K562 (cell line): ENCODE results near the gene TNNT1. TPM values are rescaled to one million over a fixed set of nuclear protein-coding genes. Genes with fewer than 3 reads are reported as not detected.

Experiments used
- CTBP1 ChIP-seq: fragments of 450-650 bp; IDR thresholded peaks from 2 replicates; pipeline ENCODE4 v1.6.1; 2016; ENCODE audit warnings: borderline replicate concordance
- ELF1 ChIP-seq: fragments of 200-800 bp; sonication (Bioruptor generic); IDR thresholded peaks from 2 replicates; pipeline ENCODE4 v1.6.1; 2016; ENCODE audit warnings: missing genetic modification characterization, missing compliant biosample characterization
- EP300 ChIP-seq: IDR thresholded peaks from 2 replicates; pipeline ENCODE4 v1.6.1; 2012; ENCODE audit warnings: low read length, improper control_type of control experiment
- FOSL1 ChIP-seq: fragments of 200-800 bp; sonication (Bioruptor generic); conservative IDR thresholded peaks from 2 replicates; pipeline ENCODE4 v1.6.1; 2016; ENCODE audit warnings: missing genetic modification characterization, missing compliant biosample characterization
- GATA2 ChIP-seq: sonication (generic); formaldehyde crosslinking; IDR thresholded peaks from 2 replicates; pipeline ENCODE4 v1.4.0; 2020; ENCODE audit warnings: mild to moderate bottlenecking, missing genetic modification reagents
- SMAD4 ChIP-seq: fragments of 250-450 bp; sonication (Bioruptor Pico); conservative IDR thresholded peaks from 2 replicates; pipeline ENCODE4 v1.8.0; 2021; ENCODE audit warnings: inconsistent platforms, mild to moderate bottlenecking, moderate library complexity
- SOX6 ChIP-seq: fragments of 450-650 bp; IDR thresholded peaks from 2 replicates; pipeline ENCODE4 v1.6.1; 2014; ENCODE audit warnings: mild to moderate bottlenecking
- STAG1 ChIP-seq: sonication (generic); formaldehyde crosslinking; IDR thresholded peaks from 2 replicates; pipeline ENCODE4 v1.5.0; 2020; ENCODE audit warnings: missing genetic modification reagents, borderline replicate concordance
- STAT6 ChIP-seq: sonication (generic); formaldehyde crosslinking; IDR thresholded peaks from 2 replicates; pipeline ENCODE4 v1.8.1; 2023; ENCODE audit warnings: mild to moderate bottlenecking, missing genetic modification reagents
- TARDBP ChIP-seq: fragments of 450-650 bp; IDR thresholded peaks from 2 replicates; pipeline ENCODE4 v1.6.1; 2016
- TBP ChIP-seq: optimal IDR thresholded peaks from 2 replicates; pipeline ENCODE3; 2011; ENCODE audit warnings: low read depth, low read length, improper control_type of control experiment
- TOE1 ChIP-seq, 2 experiments: fragments of 450-650 bp in 1 of 2; sonication (generic) in 1 of 2; formaldehyde crosslinking in 1 of 2; IDR thresholded peaks; 2 replicates each; pipeline versions ENCODE4 v1.7.1 to v1.8.0; 2016 to 2022; ENCODE audit warnings: borderline replicate concordance in 2 of 2, mild to moderate bottlenecking in 2 of 2, antibody characterized with exemption in 1 of 2, inconsistent platforms in 1 of 2, low read depth in 1 of 2, missing genetic modification reagents in 1 of 2, moderate library complexity in 1 of 2
- YBX1 ChIP-seq: fragments of 450-650 bp; IDR thresholded peaks from 2 replicates; pipeline ENCODE4 v1.7.1; 2016; ENCODE audit warnings: mild to moderate bottlenecking
- ZEB2 ChIP-seq: fragments of 450-650 bp; IDR thresholded peaks from 2 replicates; pipeline ENCODE4 v1.6.1; 2016
- ZFX ChIP-seq: sonication (generic); formaldehyde crosslinking; IDR thresholded peaks from 2 replicates; pipeline ENCODE4 v1.8.0; 2022; ENCODE audit warnings: mild to moderate bottlenecking, missing genetic modification reagents, moderate library complexity
- ZNF592 ChIP-seq: fragments of 450-650 bp; IDR thresholded peaks from 2 replicates; pipeline ENCODE4 v1.6.1; 2017; ENCODE audit warnings: antibody characterized with exemption, mild to moderate bottlenecking
- polyA plus RNA-seq, 8 experiments: library from polyadenylated mRNA; depleted of rRNA in 4 of 8; stranded (reverse) in 5 of 8; unstranded in 3 of 8; fragments of >200 nt; fragmentation: Nextera tagmentation in 2 of 8; fragmentation: Illumina TruSeq in 1 of 8; extraction: Ambion mirVana in 2 of 8; extraction: Trizol in 1 of 8; gene quantifications; 2 replicates each; pipeline versions ENCODE4 v1.2.1 to v1.2.3, GENCODE V29; 2011 to 2014; ENCODE audit warnings: inconsistent platforms in 1 of 8, missing spikeins in 1 of 8
- total RNA-seq, 7 experiments: library from RNA; depleted of rRNA in 6 of 7; stranded (reverse); fragments of >200 nt in 6 of 7; fragmentation: Illumina TruSeq in 2 of 7; extraction: Trizol in 2 of 7; gene quantifications; 2 replicates each; pipeline versions ENCODE4 v1.2.1 to v1.2.3, GENCODE V29; 2011 to 2021; ENCODE audit warnings: low replicate concordance in 1 of 7
- TF ChIP-seq, protein P1 (sequence below): fragments of 450-650 bp; IDR thresholded peaks from 2 replicates; pipeline ENCODE4 v1.7.1; 2018; ENCODE audit warnings: mild to moderate bottlenecking, low read depth; ENCODE audit not compliant: partially characterized antibody

The TNNT1 gene
- total and polyA plus RNA-seq, 9 of the 15 experiments (the other 6 are each of a cell fraction or from before 2014, with no cell fraction given), result 31.8 to 390 (median 227) TPM

DNA sequence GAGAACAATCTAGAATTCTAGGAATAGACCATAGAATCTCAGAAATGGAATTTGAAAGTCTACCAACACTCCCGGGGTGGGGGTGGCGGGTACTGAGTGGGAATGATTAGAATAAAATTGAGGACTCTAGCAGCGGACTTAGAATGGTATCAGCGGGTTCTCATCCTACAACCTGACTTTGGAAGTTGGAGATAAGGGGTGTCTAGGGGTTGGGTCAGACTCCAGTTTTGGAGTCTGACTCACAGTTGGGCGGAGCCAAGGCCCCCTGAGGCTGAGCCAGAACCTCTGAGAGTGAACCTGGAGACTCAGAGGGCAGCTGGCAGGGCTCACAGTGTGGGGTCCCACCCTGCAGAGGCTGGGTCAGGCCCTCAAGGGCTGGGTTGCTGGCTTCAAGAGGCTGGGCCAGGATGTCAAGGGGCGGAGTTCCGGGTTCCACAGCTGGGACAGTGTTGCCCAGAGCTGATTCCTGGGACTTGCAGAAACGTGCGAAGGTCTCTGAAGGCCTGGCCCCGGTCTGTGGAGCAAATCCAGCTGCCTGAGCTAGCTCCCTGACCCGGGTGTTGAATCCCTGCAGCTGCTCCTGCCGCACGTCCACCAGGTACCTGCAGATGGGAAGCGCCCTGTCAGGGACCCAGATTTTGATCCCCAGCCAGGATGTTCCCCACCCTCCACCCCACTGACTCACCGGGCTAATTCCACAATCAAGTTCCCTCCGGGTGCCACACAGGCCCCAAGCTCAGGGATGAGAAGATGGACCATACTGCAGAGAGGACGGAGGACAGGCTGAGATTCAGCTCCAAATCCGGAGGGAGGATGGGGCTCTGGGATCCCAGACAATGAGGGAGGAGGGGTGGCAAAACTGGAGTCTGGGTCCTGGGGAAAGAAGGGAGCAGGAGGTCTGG, 10.1 kb upstream of the TNNT1 start (continued):
- TF ChIP-seq ZNF592, result 0 out of 2 replicates have a peak, but pooled peaks have one; percentile 20
- no peak for TF ChIP-seq YBX1
- peak; percentile 84 for TF ChIP-seq CTBP1
- TF ChIP-seq TBP, result peak; percentile 79
- TF ChIP-seq STAT6 (CRISPR knock-in tag), result 0 out of 2 replicates have a peak, but pooled peaks have one; percentile 50
- peak; percentile 93 for TF ChIP-seq FOSL1 (tag)
- TF ChIP-seq, protein P1, sequence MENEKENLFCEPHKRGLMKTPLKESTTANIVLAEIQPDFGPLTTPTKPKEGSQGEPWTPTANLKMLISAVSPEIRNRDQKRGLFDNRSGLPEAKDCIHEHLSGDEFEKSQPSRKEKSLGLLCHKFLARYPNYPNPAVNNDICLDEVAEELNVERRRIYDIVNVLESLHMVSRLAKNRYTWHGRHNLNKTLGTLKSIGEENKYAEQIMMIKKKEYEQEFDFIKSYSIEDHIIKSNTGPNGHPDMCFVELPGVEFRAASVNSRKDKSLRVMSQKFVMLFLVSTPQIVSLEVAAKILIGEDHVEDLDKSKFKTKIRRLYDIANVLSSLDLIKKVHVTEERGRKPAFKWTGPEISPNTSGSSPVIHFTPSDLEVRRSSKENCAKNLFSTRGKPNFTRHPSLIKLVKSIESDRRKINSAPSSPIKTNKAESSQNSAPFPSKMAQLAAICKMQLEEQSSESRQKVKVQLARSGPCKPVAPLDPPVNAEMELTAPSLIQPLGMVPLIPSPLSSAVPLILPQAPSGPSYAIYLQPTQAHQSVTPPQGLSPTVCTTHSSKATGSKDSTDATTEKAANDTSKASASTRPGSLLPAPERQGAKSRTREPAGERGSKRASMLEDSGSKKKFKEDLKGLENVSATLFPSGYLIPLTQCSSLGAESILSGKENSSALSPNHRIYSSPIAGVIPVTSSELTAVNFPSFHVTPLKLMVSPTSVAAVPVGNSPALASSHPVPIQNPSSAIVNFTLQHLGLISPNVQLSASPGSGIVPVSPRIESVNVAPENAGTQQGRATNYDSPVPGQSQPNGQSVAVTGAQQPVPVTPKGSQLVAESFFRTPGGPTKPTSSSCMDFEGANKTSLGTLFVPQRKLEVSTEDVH, result no peak
- TF ChIP-seq EP300, result peak; percentile 91
- TF ChIP-seq ELF1 (tag), result peak; percentile 36; the same call in 1 of the 2 replicates
- TF ChIP-seq TARDBP, result 0 out of 2 replicates have a peak, but pooled peaks have one; percentile 24
- TF ChIP-seq ZEB2, result peak; percentile 70; the same call in 1 of the 2 replicates
- no peak for TF ChIP-seq TOE1 (IDR thresholded peaks at IDR 0.05; ENCODE audit: borderline replicate concordance)
- no peak for TF ChIP-seq TOE1 (CRISPR knock-in tag; IDR thresholded peaks at IDR 0.05; ENCODE audit: borderline replicate concordance, low read depth)
- peak; percentile 80 for TF ChIP-seq ZFX (CRISPR knock-in tag)
- 0 out of 2 replicates have a peak, but pooled peaks have one; percentile 27 for TF ChIP-seq STAG1 (CRISPR knock-in tag)
- TF ChIP-seq SOX6, result peak; percentile 83
- peak; percentile 93 for TF ChIP-seq SMAD4
- 0 out of 2 replicates have a peak, but pooled peaks have one; percentile 38 for TF ChIP-seq GATA2 (CRISPR knock-in tag)
